Mammary epithelial cell (primary cell): ENCODE data around the gene TOP2B.

ENCODE experiments used
- CTCF ChIP-seq, 2 donors: IDR thresholded peaks in 1 of 2; conservative IDR thresholded peaks in 1 of 2; 2 replicates each; pipeline ENCODE4 v1.5.1; 2011 to 2012; ENCODE audit warnings: inconsistent platforms in 2 of 2, low read length in 2 of 2, mild to moderate bottlenecking in 2 of 2, control low read depth in 1 of 2, low read depth in 1 of 2; ENCODE audit not compliant: insufficient read depth in 1 of 2; ENCODE audit errors: extremely low read depth in 1 of 2
- EZH2 ChIP-seq: IDR thresholded peaks from 2 replicates; pipeline ENCODE4 v1.6.1; 2012; ENCODE audit warnings: low read length, inconsistent platforms, borderline replicate concordance

GRCh38 chr3:25687742-25688141 lies 23.0 kb upstream of the TOP2B start:
- TF ChIP-seq EZH2 (no peak), CTCF (conservative IDR thresholded peaks at IDR 0.05 in 1 of 2, IDR thresholded peaks at IDR 0.05 in 1 of 2; ENCODE audit: extremely low read depth in 1 of 2, insufficient read depth in 1 of 2, low read depth in 1 of 2, low read length in 2 of 2) (no peak)
